ENCODE results near the gene PSTPIP1. TPM values are rescaled to one million over a fixed set of nuclear protein-coding genes. Genes with fewer than 3 reads are reported as not detected.

The PSTPIP1 gene
- 0.11 TPM in 1 of 2 replicates, not detected in the other for total RNA-seq (2014; rRNA removed; shearing (Covaris generic))

DNA sequence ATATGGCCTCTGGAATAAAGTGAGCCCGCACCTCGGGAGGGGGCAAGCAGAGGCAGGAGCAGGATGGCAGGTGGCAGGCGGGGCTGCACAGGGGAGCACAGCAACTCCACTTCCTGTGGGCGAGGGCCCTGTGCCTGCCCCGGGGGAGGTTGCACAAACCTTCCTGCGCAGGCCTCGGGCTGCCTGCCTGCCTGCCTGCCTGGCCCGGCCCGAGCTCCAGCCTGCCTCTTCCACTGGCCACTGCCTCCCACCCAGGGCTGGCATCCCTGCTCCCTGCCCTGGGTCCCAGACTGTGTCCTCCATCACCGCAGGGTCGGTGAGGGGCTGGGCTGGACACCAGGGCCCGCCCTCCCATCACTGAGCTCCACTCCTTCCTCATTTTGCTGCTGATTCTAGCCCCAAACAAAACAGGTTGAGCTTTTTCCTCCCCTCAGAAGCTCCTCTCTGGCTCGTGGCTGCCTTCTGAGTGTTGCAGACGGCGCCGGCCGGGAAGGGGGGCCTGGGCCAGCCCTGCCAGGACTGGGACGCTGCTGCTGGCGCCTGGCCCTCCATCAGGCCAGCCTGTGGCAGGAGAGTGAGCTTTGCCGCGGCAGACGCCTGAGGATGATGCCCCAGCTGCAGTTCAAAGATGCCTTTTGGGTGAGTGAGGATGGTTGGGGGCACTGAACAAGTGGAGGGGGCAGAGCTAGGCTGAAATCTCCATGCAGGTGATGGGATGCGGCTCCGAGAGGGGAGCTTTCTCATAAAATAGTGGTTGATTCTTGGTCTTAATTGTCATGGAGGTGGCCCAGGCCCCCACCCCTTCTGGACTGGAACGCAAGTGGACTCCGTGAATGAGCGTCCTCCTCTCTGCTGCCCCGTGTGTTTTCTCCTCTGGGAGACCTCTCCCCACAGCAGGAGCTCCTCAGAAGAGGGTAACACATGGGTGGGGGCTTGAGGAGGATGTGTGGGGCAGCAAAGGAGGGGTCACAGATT is at the start of gene PSTPIP1:
Gene PSTPIP1, plus strand, starts transcription at position 156 of the 975 bp plus-strand sequence. Its CDS starts 448 bp downstream, at position 604.
- DNase-seq (ENCODE audit: low read depth), result no peak

DNA sequence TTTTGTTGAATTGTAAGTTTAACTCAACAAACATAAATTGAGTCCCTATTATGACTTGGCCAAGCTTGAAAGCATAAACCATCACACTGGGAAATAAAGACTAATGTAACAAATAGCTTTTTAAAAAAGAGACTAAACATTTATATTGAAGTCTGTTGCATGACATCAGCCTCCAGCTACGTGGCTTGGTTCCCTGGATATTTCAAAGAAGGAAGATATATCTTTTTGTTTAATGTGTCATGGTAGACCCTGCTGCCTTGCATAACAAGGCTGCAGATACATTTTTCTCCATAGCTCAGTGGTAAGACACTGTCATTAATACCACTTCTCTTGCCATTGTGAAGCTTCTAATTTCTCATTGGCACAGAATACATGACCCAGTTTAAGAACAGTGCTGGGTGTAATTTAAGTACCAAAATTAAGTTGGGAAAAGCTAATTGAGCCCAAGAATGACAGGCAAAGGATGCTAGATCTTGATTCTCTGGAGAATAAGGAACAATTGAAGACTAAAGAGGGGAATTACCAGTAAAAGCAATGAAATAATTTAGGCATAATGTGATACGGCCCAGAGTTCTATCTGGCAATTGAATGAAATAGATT is 49.3 kb upstream of the PSTPIP1 start:
- no peak for DNase-seq (ENCODE audit: low read depth)

DNA sequence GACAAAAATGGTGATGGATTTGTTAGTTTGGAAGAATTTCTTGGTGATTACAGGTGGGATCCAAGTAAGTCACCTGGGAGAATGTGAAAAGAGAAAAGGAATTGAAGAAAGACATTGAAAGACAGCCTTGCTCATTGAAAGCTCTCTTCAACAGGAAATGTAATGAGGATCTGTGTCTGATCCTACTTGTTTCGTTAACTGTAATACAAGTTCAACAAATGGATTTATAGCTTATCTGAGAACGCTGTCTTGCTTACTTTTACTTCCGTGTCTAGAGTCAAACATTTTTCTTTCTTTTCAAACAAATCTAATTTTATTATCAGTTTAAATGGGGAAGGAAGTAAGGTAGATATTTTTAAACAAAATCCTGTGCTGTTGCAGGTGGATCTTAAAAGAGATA is 47.5 kb upstream of the PSTPIP1 start:
- DNase-seq (ENCODE audit: low read depth), result no peak

DNA sequence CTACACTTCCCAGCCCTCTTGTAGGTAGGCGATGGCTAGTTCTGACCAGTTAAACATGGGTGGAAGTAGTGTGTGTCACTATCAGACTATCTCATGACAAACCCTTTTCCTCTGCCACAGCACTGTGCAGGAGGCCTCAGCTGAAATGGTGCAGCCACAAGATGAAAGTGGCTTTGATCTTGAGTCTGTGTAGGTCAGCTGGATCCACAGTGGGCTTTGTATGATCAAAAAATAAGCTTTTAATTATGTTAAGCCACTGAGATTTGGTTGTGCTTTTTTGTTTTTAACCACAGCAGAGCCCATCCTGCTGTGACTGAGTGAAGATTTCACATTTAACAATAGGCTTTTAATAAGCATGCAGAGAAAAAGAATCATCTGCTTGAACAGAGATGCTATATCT is 43.7 kb upstream of the PSTPIP1 start:
- no peak for DNase-seq (ENCODE audit: low read depth)

DNA sequence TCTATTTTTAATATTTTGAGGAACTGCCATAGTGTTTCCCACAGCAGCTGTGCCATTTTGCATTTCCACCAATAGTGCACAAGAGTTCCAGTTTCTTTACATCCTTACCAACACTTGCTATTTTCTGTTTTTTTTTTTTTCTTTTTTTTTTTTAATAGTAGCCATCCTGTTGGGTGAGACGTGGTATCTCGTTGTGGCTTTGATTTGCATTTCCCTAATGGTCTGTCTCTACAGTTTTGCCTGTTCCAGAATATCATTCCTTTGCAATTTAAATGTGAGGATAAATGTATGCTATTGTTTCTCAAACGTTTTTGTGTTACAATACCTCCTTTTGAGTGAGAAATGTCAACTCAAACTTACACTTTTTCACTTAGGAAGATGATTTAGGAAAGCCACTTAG is 41.0 kb upstream of the PSTPIP1 start:
- no peak for DNase-seq (ENCODE audit: low read depth)

DNA sequence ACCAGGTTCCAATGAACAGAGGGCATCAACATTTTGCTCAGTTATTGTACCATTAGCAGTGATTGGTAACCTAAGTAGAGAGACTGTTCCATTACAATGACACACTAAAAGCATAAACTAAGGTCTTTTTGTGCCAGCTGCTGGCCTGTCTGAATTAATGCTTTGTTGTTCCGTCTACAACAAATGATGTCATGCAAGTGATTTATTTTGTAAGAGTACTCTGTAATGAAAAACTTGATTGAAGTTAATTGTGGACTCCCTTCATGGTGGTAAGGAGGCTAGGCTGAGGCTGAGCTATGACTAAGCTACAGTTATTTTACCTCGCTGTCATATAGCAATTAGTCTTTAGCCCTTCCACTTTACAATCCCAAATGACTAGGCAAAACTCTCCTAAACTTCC is 40.2 kb upstream of the PSTPIP1 start:
- DNase-seq (ENCODE audit: low read depth), result no peak

DNA sequence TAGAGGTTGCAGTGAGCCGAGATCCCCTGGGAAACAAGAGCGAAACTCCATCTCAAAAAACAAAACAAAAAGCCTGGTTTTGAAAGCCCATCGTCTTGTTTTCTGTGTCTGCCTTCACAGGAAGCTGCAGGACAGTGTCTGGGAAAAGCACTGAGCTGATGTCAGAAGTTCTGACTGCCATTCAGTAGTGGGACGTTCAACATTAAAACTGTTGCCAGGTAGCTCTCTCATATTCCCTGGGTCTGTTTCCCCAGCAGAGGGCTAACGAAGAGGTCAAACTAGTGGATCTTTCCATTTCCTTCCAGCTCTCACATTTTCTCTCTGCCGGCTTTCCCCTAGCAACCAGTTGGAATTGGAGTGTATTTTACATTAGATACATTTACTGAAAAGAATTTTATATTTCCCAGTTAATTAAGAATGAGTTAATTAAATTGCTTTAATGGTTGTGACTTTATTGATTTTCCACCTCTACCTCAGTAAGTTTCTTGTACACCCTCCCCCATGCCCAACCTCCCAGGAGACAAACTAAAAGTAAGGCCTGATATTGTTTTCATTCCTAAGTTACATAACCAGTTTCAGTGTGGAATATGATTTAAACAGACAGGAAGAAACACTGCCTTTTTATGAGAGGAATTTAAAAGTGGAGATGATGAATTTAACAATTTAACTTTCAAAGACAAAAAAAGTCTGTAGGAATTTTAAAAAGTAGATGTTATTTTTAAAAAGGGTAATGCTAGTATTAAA is 33.5 kb upstream of the PSTPIP1 start:
- DNase-seq (ENCODE audit: low read depth), result no peak

DNA sequence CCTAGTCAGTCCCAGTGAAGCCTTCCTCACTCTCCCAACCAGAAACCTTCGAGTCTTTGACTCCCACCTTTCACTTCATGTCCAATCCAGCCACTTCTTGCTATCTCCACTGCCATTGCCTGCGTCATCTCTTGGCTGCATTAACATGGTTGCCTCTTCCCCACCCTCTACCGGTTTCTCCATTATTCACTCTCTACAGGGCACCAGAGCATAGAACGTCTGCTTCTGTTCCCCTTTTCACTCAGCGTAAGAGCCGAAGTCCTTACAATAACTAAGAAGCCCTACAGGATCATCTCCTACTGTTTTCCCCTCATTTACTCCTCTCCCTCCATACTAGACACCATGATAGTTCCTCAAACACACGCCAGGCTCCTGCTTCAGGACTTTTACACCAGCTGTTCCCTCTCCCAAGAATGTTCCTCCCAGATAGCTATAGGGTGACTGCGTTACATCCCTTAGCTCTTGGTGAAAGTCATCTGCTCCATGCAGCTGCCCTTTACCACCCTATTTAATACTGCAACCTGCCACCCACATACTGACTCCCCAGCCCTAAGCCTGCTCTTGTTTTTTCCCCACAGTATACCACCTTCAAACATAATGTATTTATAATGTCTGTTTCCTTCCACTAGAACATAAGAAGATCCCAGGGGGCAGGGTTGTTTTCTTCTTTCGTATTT is 32.5 kb upstream of the PSTPIP1 start:
- DNase-seq (ENCODE audit: low read depth), result no peak

DNA sequence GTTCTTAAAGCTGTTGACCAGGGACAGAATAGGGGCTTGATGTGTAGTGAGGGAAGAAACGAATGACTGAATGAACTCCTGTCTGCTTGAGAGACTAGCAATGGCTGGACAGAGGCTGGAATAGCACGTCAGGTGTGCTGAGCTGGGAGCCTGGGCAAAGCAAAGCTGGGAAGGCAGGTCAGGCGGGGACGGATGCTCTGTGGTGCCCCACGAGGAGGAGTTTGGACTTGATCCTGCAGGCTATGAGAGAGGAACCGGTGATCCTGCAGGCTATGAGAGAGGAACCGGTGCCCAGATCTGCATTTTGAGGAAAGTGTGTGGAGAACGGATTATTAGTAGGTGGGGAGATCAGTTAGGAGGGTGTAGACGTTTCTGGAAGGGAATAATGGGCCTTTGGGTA is 31.3 kb upstream of the PSTPIP1 start:
- DNase-seq (ENCODE audit: low read depth), result peak; percentile 28

DNA sequence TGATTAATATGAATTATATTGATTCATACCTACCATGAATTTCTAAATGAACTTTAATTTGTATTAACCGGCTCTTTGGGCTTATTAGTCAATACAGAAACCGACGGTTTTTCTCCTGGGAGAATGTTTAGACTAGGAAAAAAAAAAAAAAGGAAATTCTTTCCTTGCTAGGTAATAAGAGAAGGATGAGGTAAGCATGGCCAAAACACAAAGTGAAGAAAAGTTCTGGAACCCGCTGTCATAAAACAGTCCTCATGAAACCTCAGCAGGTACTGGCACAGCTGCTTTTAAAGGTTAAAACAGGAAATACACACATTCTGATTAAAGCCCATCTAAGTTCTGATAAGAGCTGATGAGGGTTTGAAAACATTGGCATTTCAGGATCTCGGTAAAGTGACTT is 30.8 kb upstream of the PSTPIP1 start:
- DNase-seq (ENCODE audit: low read depth), result no peak

DNA sequence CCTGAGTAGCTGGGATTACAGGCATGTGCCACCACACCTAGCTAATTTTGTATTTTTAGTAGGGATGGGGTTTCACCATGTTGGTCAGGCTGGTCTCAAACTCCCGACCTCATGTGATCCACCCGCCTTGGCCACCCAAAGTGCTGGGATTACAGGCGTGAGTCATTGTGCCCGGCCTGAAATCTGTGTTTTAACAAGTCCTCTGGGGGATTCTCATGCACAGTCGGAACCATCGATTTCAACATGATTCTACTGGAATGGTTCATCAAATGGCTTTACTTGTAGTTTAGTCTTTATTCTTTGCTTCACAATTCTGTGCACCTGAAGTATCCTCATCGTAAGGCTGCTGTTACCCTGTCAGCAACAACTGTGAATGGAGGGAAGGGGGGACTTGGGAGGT is 28.9 kb upstream of the PSTPIP1 start:
- DNase-seq (ENCODE audit: low read depth), result peak; percentile 38

DNA sequence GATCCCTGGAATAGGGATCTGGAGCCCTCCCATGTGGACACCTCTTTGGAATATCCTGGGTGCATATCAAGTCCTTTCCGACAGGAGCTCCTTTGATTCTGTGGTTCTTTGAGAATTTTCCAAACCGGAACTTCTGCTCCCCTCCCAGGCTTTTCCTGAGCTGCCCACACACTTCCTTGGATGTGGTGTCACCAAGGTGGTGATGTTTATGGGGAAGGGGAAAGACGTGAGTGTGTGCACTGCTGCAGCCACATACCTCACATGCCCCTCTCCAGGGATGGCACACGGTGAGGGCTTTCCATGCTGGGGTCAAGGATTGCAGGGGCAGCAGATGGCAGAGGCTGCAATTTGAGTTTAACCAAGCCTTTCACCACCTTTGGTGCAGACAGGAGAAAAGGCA is 27.9 kb upstream of the PSTPIP1 start:
- no peak for DNase-seq (ENCODE audit: low read depth)

DNA sequence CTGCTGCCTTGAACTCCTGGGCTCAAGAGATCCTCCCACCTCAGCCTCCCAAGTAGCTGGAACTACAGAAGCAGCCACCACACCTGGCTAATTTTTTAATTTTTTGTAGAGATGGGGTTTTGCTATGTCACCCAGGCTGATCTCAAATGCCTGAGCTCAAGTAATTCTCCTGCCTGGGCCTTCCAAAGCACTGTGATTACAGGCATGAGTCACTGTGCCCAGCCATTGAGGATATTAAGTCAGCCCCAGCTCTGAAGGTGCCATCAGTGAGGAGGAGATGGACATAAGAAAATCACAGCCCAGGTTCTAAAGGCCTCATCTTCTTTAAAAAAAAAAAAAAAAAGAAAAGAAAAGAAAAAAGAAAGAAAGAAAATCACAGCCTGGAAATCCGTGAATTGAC is 26.6 kb upstream of the PSTPIP1 start:
- peak; percentile 51 for DNase-seq (ENCODE audit: low read depth)

DNA sequence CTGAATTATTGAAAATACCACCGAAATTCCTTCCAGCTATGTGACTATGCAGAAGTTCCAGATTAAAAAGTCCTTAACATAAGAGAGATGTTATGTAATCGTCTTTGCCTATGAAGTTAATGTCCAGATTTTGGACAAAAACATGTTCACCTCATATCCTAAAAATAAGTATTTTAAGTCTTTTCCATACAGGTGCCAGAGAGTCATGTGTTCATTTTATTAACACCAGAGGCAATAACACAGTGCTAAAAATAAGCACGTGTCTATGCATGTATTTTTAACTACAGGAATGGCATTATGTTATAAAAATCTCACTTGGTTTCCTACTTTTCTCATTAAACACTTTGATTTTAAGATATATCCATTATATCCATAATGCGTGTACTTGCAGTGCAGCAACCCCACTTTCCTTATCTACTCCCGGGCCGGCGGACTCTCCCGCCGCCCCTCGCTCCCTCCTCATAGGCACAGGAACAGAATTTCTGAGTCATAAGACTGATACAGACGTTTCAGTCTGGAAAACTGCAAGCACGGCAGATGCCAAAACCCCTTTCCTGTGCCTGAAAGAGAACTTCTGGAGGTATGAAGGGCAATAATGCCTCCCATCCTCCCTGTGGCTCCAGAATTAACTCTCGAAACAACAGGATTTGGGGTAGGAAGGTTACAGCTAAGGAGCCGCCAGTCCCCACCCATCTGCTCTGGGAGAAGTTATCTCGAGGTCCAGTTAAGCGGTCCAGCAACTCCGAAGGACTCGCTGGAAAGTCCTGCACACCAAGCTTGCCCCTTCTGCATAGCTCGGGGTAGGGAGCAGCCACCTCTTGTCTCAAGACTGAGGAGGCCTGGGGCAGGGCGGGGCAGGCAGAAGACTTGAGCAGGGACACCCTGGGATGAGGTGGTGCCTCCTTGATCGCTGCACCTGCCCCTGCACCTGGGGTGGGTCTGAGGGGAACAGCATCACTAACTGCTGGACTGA is 22.3 kb upstream of the PSTPIP1 start:
- DNase-seq (ENCODE audit: low read depth), result peak; percentile 23

DNA sequence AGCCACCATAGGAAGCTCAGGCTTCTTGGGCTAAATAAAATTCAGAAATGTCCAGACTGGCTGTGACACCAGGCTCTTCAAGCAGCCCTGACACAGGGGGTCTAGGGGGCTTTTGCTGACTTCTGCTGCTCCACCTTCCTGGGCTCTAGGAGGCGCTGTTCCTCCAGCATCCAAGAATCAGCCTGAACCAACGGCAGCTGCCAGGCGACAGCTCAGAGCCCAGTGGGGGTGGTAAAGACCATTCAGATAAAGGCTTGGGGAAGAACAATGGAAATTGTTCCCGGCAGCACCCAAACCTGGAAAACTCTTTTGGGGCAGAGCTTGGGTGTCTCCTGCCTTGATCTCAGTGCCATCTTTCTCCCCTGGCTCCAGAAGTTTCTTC is 21.6 kb upstream of the PSTPIP1 start:
- DNase-seq (ENCODE audit: low read depth), result peak; percentile 61

DNA sequence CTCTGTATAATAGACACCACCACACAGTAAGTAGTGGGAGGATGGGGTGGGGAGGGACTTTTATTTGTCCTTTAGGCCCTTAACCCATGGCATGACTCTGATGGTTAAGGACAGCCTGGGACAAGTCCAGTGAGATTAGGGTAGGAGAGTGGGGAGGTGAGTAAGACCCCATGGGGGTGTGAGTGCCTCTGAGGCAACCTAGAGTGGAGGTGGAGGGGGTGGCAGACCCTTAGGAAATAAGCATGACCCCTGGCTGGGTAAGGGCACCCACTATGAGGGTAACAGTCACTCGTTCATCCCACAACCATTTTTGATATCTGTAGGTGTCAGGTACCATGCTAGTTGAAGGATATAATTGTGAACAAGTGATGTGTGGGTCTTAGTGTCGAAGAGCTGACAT is 21.0 kb upstream of the PSTPIP1 start:
- DNase-seq (ENCODE audit: low read depth), result no peak

DNA sequence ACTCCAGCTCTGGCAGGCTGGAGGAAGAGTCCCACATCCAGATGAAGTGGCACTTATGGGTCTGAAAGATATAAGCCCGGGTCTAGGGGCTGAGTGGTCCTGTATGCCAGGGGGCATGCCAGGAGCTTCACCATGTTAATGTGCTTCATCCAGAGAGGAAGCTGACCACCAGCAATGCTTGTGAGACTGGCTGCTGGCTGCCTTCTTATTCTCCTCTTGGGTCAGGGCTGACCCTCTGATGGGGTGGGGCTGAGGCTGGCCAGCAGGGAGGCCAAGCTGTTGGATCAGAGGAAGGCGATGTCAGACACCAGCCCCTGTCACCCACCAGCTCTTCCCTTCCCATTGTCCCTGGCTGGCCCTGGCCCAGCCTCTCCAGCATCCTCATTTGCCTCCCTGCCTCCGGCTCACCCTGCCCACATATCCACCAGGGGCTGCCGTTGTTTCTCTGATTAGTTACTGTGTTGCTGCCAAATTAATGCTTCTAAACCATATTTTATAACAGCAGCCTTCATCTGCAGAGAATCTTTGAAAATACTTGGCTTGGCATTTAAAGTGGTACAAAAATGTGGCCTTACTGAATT is 20.4 kb upstream of the PSTPIP1 start:
- DNase-seq (ENCODE audit: low read depth), result no peak

DNA sequence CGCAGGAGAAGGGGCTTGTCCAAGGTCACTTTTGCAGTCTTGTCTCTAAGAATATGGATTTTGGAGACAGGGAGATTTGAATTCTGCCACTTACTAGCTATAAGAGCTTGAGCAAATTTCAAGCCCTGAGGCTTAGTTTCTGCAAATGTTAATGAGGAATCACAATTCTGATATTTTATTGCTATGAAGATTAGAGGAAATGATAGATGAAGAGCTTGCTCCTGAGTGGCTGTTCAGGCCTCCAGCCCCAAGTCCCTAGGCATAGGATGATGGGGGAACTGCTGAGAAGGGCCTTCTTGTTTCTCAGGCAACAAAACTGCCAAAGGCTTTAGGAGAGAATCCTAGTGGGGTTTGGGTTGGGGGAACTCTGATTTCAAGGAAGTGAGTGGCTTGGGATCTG is 18.8 kb upstream of the PSTPIP1 start:
- DNase-seq (ENCODE audit: low read depth), result no peak

DNA sequence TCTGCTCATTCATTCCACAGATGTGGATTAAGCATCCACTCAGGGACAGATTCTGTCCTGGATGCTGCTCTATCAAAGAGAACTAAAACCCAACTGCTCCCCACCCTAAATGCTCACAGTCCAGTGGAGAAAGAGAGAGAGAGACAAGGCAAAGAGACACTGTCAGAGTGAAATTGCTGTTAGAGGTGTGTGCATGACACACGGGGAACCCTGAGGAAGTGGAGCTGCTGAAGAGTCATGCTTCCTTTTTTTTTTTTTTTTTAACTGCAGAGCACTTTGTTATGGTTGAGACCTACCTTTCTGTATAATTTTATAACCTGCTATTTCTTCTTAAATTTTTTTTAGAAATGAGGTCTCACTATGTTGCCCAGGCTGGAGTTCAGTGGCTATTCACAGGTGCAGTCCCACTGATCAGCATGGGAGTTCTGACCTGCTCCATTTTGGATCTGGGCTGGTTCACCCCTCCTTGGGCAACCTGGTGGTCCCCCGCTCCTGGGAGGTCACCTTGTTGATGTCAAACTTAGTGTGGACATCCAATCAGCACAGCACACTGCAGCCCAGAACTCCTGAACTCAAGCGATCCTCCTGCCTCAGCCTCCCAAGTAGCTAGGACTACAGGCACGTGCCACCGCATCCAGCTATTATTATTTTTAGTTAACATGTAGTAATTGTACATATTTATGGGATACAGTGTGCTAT is 18.2 kb upstream of the PSTPIP1 start:
- no peak for DNase-seq (ENCODE audit: low read depth)

Data from Daoy (cell line).